Measurements from ENCODE around the gene PAIP2. TPM values are rescaled to one million over a fixed set of nuclear protein-coding genes. Genes with fewer than 3 reads are reported as not detected.
"Not testable (repeated sequence)": the region's sequence is repeated elsewhere in the genome, so short reads cannot be mapped to it uniquely, and the experiment has no call there.

PAIP2 gene
- total RNA-seq, 1 experiment from 2014 or later, result 108 TPM

DNA sequence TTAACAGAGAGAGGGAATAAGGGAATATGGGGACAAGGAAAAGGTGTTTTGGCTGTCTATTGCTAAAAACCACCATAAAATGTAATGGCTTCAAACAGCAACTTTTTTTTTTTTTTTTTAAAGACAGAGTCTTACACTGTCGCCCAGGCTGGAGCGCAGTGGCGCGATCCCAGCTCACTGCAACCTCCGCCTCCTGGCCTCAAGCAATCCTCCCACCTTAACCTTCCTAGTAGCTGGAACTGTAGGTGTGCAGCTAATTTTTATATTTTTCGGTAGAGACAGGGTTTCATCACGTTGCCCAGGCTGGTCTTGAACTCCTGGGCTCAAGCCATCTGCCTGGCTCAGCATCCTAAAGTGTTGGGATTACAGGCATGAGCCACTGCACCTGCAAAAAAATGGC, 66.5 kb downstream of the PAIP2 start (continued):
- TF ChIP-seq, protein P1, sequence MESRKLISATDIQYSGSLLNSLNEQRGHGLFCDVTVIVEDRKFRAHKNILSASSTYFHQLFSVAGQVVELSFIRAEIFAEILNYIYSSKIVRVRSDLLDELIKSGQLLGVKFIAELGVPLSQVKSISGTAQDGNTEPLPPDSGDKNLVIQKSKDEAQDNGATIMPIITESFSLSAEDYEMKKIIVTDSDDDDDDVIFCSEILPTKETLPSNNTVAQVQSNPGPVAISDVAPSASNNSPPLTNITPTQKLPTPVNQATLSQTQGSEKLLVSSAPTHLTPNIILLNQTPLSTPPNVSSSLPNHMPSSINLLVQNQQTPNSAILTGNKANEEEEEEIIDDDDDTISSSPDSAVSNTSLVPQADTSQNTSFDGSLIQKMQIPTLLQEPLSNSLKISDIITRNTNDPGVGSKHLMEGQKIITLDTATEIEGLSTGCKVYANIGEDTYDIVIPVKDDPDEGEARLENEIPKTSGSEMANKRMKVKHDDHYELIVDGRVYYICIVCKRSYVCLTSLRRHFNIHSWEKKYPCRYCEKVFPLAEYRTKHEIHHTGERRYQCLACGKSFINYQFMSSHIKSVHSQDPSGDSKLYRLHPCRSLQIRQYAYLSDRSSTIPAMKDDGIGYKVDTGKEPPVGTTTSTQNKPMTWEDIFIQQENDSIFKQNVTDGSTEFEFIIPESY (IDR thresholded peaks at IDR 0.05; ENCODE audit: extremely low read depth, insufficient replicate concordance, low read length), result no peak
- TF ChIP-seq EZH2 (IDR thresholded peaks at IDR 0.05) (no peak), ZNF274 (IDR thresholded peaks at IDR 0.05; ENCODE audit: low read depth, low read length) (no peak)

GRCh38 chr5:139409116-139409515, 67.5 kb downstream of the PAIP2 start:
- H3K4me2 ChIP-seq (ENCODE audit: low read length); H3K36me3 ChIP-seq (ENCODE audit: control insufficient read depth in 1 of 2, insufficient read depth in 2 of 2, low read length in 2 of 2); H3K9ac ChIP-seq (ENCODE audit: low read length); BruUV-seq (replicated peaks); intact Hi-C loops (cut with micrococcal nuclease); H4K20me1 ChIP-seq (ENCODE audit: insufficient read depth); H3K27me3 ChIP-seq (ENCODE audit: insufficient read depth, low read length); POLR2A ChIA-PET; H3K9me2 ChIP-seq (ENCODE audit: insufficient read depth); ATAC-seq; H3K4me3 ChIP-seq (replicated peaks in 1 of 2; ENCODE audit: low read depth in 1 of 2, low read length in 2 of 2); CTCF ChIA-PET; H3K79me2 ChIP-seq (ENCODE audit: insufficient read depth, low read length); H3K9me3 ChIP-seq (ENCODE audit: control insufficient read depth in 1 of 2, insufficient read depth in 1 of 2, low read depth in 1 of 2, low read length in 2 of 2); H3K27ac ChIP-seq (ENCODE audit: low read depth, low read length); H2AFZ ChIP-seq (ENCODE audit: low read depth, low read length, poor library complexity, severe bottlenecking); RAD21 ChIA-PET (ENCODE audit: low non-redundant PET in 1 of 2, low total read pairs in 2 of 2, uncharacterized antibody in 2 of 2, unreplicated experiment in 2 of 2); H3K4me1 ChIP-seq (ENCODE audit: control insufficient read depth in 1 of 2, insufficient read depth in 2 of 2, low read length in 2 of 2); DNase-seq (ENCODE audit: low read depth, low spot score): not testable (repeated sequence)

Measured in HCT116 (cell line).